Activated CD4-positive, alpha-beta T cell treated with anti-CD3 and anti-CD28 coated beads for 4 hours (primary cell): Measurements from ENCODE around the gene DNAH2.
"Not testable (repeated sequence)": the region's sequence is repeated elsewhere in the genome, so short reads cannot be mapped to it uniquely, and the experiment has no call there.

Experiments
- DNase-seq, 2 donors: peaks; one replicate each; pipeline ENCODE4 v3.0.0-alpha.2; 2020

The DNAH2 gene

DNA sequence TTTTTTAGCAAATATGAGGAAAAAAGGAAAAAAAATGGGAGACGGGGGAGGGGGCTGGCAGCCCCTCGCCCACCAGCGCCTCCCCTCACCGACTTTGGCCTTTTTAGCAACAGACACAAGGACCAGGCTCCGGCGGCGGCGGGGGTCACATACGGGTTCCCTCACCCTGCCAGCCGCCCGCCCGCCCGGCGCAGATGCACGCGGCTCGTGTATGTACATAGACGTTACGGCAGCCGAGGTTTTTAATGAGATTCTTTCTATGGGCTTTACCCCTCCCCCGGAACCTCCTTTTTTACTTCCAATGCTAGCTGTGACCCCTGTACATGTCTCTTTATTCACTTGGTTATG lies 136.1 kb downstream of the DNAH2 start:
- DNase-seq = peak; percentile 32 to 44

DNA sequence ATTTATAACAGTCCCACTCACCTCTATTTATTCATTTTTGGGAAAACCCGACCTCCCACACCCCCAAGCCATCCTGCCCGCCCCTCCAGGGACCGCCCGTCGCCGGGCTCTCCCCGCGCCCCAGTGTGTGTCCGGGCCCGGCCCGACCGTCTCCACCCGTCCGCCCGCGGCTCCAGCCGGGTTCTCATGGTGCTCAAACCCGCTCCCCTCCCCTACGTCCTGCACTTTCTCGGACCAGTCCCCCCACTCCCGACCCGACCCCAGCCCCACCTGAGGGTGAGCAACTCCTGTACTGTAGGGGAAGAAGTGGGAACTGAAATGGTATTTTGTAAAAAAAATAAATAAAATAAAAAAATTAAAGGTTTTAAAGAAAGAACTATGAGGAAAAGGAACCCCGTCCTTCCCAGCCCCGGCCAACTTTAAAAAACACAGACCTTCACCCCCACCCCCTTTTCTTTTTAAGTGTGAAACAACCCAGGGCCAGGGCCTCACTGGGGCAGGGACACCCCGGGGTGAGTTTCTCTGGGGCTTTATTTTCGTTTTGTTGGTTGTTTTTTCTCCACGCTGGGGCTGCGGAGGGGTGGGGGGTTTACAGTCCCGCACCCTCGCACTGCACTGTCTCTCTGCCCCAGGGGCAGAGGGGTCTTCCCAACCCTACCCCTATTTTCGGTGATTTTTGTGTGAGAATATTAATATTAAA lies 136.7 kb downstream of the DNAH2 start:
- peak in 1 of 2 donors; percentile 24 for DNase-seq

DNA sequence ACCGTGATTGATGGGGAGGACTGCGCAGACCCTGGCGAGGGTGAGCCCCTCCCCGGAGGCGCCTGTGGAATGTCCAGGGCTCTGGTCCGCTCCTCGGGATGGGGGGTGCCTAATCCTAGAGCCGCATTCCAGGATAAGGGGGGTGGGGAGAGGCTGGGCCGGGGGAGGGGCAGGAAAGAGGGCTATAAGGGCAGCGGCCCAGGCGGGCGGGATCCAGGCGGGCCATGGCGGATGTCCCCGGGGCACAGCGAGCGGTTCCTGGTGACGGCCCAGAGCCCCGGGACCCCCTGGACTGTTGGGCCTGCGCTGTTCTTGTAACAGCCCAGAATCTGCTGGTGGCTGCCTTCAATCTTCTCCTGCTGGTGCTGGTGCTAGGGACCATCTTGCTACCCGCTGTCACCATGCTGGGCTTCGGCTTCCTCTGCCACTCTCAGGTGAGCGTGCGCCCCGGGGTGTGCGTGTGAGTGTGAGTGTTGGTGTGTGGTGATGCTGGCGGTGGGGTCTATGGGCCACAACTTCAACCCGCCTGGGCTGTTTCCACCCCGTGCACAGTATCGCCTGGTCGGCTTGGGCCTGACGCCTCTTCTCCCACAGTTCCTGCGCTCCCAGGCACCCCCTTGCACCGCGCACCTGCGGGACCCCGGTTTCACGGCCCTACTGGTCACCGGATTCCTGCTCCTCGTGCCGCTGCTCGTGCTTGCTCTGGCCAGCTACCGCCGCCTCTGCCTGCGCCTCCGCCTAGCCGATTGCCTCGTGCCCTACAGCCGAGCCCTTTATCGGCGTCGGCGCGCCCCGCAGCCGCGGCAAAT lies 137.5 kb downstream of the DNAH2 start, which contains the start of gene TMEM88:
Gene TMEM88, plus strand, starts transcription at position 216 of the 809 bp plus-strand sequence. Its CDS starts 9 bp downstream, at position 225.
- DNase-seq = peak; percentile 45 to 59

DNA sequence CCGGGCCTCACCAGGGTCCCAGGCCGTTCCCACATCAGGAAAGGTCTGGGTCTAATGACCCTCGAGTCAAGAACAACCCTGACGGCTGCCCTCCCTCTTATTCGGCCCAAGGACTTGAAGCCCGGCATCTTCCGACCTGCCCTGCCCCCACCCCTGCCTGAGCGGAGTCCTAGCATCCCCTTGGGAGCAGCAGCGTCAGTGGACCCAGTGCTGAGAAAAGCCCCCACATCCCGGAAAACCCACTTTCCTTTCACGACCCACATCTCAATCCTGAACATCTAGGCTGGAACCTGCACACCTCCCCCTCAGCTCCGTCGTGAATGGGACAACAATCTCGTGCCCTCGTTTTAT lies 138.1 kb downstream of the DNAH2 start:
- peak; percentile 41 to 50 for DNase-seq

DNA sequence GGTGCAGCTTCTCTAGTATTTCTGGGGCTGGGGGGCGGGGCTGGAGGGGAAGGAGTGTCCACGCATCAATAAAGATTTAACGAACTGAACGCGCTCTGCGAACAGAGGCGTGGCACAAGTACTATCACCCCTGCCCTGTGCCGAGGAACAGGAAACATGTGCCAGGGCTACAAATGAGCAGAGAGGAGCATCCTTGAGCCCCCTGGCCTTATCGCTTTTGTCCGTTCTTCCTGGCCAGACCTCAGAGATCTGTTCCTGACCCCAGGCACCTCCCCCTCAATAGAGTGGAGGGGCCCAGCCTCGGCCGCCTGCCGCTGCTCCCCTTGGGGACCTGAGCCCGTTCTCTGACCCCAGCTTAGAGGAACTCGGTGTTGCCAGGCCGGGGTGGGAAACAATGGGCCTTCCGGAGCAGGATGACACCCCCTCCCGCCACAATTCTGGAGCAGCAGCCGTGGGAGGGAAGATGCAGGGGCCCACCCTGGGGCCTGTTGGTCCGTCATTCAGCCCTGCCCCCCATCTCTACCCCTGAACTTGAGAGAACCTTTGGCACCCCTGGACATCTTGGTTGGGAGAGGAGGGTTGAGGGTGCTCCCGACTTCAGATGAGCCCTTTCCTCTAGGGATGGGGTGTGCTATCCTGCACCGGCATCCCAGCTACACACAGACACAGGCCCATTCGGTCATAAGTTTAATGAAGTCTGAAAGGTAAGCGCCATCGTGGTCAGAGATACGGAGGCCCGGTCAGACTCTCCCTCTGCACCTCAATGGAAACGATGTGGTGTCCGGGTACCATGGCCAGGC lies 138.7 kb downstream of the DNAH2 start:
- peak; percentile 50 to 58 for DNase-seq

DNA sequence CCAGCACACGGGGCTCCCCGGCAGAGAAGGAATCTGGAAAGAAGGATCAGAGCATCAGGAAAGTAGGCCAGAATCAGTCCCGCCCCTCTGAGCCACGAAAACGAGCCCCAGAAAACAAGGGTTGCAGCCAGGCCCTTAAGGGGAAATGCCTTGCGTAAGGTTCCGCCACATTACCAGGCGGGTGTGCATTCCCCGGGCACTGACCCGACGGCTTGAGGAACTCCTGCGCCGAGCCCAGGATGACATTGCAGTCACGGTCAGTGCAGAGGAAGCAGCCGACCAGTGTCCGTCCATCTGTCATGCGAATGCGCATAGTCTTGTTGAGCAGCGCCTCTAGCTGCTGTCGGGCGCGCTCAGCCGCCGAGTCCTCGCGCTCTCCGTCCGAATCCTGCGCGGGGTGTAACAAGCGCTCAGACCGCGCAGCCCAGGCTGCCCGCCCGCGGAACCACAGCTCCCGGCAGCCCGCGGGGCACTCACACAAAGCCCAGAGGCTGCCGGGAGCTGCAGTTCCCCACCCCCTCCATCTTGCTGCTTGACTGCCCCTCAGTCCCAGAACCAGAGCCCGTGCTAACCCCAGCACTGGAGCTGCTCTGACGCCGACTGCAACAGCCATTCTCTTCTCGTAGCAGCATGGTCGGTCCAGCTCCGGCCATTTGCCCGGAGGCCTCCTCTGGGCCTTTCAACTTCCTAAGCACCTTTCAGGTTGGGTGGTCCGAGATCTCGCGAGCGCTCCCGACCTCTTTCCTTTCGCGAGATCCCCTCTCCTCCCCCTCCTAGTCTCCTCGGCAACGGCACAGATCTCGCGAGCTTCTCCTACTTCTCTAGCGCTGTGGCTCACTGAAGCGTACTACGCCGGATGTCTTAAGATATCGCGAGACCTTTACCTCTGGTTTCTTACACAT lies 139.5 kb downstream of the DNAH2 start, which contains the start of gene NAA38:
Gene NAA38, minus strand, starts transcription at position 749 of the 902 bp plus-strand sequence. Its CDS starts 96 bp downstream, at position 653.
- peak; percentile 93 to 94 for DNase-seq

DNA sequence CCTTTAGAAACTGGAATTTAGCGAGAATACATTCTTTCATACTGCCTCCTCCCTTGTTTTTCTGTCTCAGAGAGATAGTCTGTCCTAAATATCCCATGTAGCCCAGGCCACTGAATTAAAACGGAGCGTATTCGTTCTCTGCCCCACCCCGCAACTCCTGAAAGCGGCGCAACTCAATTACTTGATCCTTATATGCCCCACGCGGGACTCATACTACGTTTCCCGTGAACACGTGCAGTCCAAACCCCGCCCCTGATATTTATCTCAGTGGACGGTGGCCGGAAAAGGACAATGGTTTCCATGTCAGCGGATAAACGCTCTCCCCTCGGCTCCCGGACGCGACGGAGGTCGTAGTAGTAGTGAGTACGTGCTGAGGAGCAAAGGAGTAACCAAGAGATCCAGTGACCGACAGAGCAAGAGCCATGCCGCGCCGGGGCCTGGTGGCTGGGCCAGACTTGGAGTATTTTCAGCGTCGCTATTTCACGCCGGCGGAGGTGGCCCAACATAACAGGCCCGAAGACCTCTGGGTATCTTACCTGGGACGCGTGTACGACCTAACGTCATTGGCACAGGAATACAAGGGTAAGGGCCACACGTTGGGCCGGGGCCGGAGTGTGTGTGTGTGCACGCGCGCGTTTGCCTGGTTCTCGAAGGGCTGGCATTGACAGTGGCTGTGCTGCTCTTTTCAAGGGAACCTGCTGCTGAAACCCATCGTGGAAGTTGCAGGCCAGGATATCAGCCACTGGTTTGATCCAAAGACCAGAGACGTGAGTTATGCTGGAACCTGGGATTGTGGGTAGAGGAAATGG lies 140.4 kb downstream of the DNAH2 start, which contains the start of gene CYB5D1:
Gene CYB5D1, plus strand, starts transcription at position 291 of the 809 bp plus-strand sequence. Its CDS starts 132 bp downstream, at position 423.
- DNase-seq = peak; percentile 89 to 90

DNA sequence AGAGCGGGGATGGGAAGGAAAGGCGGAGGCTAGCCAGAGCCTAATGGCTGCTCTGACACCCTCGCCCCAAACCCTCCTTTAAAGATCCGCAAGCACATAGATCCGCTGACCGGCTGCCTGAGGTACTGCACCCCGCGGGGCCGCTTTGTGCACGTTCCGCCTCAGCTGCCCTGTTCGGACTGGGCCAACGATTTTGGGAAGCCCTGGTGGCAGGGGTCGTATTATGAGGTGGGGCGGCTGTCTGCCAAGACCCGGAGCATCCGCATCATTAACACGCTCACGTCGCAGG lies 140.9 kb downstream of the DNAH2 start:
- peak; percentile 46 to 56 for DNase-seq

DNA sequence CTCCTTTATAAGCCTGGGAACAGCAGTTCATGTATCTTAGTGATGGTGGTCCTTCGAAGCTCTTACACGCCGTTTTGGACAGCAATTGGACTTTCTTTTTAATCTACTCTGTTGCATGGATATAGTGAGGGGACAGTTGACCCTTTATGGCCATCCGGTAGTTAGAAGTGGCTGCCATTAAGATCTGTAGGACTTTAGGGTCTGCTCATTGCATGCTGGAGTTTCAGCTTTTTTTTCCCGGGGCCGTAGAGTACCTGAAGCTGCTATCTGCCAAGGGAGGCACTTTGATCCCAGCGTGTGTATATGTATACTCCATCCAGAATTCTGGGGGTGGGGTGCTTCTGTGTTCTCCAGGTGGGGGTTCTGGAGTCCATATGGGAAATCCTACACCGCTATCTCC lies 141.5 kb downstream of the DNAH2 start:
- DNase-seq = no peak

DNA sequence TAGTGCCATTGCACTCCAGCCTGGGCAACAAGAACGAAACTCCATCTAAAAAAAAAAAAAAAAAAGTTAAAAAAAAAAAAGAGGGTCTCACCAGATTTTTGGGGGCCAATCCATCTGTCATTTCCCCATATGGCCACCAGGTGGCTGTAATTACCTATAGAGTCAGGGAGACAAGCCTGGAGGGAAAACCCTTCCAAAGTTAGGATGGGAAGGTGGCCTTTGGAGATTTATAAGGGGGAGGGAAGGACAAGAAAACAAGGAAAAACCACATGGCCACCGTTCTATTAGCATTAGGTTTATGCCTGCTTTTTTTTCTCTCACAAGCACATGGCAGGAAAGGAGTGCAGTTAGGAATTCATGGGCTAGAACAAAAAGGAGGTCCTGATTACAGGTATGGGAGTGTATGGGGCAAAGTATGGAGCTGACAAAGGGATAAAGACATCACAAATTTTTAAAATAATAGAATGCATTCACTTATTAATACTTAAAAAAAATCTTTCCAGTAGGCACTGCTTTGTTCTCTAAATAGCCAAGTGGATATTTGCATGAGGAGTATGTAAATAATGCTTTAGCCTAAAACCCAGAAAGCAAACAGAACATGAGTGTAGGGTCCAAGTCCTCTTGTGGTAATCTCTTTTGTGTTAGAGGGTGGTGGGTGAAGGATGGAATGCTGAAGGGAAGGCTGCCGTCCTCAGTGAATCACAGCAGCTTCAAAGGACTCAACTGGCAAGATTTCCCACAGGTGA lies 145.3 kb downstream of the DNAH2 start:
- peak; percentile 31 to 50 for DNase-seq

DNA sequence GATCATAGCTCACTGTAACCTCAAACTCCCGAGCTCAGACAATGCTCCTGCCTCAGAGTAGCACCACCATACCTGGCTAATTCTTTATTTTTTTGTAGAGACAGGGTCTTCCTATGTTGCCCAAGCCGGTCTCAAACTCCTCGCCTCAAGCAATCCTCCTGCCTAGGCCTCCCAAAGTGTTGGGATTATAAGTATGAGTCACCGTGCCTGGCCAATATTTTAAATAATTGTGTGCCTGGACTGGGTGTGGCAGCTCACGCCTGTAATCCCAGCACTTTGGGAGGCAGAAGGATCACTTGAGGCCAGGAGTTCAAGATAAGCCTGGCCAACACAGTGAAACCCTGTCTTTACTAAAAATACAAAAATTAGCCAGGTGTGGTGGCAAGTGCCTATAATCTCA lies 146.8 kb downstream of the DNAH2 start:
- not testable (repeated sequence) for DNase-seq

DNA sequence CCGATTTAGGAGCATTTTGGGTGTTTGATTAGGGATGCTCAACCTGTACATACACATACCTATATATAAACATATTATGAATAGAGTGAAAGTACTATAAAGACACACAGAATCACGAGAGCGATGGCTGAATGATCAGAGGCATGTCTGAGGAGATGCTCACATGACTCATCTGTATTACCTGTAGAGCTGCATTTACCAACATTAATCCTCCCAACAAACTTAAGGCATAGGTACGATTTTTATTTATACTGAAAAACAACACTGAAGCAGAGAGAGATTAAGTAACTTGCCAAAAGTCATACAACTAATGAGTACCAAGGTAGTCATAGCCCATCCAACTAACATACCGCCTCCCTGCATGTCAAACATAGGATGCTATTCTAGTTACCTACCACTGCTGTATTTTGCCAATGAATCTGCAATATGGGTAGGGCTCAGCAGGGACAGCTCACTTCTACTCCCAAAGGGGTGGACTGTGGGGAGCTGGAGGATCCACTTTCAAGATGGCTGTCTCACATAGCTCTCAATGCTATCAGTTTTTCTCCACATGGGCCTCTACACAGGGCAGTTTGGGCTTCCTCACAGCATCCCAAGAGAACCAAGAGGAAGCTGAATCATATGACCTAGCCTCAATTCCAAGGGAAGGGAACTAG lies 147.6 kb downstream of the DNAH2 start:
- DNase-seq = no peak

DNA sequence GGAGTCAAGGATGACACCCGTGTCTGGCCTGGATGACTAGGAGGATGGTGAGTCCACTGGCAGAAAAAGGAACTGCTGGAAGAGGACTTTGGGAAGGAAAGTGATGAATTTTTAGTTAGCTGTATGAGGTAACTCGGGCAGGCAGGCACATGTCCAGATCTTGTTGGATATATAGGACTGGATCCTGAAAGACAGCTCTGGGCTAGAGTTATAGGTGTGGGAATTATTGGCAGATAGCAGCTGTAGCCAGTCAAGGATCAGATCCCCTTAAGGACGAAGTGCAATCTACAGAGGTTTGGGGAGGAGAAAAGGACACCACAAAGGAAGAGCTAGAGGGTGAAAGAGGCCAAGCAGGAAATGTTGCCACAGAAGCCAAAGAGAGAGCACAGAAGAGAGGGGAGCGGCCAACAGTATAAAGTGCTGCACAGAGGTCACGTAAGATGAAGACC lies 150.4 kb downstream of the DNAH2 start:
- DNase-seq = no peak

DNA sequence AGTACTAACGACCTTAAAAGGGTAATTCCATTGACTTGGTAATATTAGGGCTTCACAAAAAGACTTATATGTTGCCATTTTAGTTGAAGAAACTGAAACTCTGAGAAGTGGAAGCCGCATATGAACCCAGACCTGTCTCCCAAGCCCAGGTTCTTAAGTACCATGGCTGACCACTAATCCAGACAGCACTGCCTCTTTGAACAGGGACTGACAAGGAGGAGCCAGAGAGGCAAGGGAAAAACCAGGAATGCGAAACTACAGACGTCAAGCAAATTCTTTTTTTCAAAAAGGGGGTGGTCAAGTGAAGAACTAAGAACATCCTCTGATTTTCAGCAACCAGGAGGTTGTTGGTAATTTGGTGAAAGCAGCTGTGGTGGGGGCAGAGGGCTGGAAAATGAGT lies 155.5 kb downstream of the DNAH2 start:
- no peak for DNase-seq

DNA sequence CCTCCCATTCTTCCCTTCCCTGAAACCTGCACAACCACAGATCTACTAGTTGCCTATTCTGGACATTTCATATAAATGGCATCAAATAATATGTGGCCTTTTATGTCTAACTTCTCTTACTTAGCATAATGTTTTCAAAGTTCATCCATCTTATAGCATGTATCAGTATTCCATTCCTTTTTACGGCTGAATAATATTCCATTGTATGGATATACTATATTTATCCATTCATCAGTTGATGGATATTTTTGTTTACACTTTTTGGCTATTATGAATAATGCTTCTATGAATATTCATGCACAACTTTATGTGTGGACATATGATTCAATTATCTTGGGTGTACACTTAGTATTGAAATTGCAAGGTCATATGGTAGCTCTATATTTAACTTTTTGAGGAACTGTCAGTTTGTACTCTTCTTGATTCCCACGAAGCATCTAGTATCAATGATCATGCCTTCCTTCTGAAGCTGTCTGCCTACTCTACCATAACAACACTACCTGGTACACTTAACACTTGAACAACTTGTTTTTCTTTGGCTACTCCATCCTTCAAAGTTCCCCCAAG lies 158.3 kb downstream of the DNAH2 start:
- no peak for DNase-seq

DNA sequence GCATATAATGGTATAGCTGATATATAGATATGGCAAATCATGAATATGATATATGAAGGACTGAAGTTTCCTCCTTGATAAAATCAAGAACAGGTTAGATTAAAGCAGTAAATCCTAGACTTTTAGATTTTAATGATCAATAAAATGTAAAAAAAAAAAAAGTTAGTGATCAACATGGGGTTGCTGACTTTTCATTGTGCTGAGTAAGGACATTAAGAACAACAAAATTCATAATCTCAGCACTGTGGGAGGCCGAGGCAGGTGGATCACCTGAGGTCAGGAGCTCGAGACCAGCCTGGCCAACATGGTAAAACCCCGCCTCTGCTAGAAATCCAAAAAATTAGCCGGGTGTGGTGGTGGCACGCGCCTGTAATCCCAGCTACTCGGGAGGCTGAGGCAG lies 160.7 kb downstream of the DNAH2 start:
- DNase-seq = no peak

DNA sequence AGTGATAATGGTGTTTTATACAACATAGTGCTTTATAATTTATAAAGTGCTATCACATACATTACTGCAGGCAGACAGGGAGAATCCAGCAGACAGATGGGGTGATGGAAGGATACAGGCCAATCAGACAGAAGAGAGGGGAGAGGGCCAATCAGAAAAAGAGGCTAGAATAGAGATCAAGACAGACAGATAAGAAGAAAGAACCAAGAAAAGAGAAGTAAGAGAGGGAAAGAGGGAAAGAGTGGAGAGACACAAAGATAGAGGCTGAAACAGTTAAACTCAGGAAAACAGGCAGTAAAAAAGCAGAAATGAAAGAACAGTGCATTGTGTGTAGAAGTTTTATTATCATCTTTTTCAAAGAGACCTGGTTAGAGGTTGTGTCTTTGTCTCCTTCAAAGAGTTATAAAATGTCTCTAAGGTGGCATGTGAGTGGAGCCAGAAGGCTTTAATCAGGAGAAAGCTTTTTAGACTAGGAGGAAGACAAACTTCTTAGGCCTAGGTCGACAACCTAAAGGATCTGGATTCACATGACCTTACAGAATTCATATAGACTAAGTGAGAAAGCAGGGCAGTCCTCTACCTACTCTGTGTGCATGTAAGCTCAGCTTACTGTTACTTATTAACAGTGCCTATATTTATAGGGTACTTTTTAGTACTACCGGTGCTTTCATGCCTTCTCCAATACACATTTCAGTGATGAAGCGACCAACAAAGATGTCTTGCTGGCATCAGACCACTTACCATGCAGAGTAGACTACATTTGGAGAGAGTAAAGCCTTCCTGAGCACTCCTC lies 162.7 kb downstream of the DNAH2 start:
- DNase-seq = no peak

DNA sequence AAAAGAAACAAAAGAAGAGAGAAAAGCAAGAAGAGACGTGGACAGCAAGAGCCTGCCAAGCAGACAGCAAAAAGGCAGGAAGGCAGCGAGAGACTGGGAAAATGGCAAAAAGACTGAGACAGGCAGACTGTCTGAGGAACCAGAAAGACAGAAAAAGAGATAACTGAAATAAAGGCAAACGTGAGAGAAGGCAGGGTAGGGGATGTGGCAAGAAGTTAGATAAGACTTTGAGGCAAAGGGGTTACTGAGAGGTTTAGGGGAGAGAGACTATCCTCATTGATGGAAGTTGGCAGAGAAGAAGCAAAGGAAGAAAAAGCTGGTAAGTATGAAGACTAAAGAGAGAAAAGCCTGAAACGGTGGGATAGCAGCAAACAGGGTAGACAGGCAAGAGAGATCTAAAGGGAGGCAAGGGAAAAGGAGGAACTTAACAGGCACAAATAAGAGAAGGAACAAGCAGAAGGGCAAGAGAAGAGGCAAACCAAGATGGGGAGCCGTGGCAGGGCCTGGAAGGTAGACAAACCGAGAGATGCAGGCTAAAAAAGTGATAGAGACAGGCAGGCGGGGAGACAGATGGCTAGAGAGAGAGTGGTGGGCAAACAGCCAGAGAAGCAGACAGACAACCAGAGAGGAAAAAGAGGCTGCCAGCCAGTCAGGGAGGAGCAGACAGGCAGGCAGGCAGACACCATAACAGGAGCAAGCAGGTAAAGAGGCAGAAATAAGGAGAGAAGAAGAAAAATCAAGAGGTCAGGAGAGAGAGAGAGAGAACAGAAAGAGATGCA lies 163.9 kb downstream of the DNAH2 start:
- DNase-seq = no peak
